GM10847 (cell line): ENCODE data around the gene PACRG.

Experiments
- POLR2A ChIP-seq: IDR thresholded peaks from 2 replicates; pipeline ENCODE4 v1.6.1; 2011; ENCODE audit not compliant: insufficient read length; ENCODE audit errors: extremely low read depth

Gene PACRG

DNA sequence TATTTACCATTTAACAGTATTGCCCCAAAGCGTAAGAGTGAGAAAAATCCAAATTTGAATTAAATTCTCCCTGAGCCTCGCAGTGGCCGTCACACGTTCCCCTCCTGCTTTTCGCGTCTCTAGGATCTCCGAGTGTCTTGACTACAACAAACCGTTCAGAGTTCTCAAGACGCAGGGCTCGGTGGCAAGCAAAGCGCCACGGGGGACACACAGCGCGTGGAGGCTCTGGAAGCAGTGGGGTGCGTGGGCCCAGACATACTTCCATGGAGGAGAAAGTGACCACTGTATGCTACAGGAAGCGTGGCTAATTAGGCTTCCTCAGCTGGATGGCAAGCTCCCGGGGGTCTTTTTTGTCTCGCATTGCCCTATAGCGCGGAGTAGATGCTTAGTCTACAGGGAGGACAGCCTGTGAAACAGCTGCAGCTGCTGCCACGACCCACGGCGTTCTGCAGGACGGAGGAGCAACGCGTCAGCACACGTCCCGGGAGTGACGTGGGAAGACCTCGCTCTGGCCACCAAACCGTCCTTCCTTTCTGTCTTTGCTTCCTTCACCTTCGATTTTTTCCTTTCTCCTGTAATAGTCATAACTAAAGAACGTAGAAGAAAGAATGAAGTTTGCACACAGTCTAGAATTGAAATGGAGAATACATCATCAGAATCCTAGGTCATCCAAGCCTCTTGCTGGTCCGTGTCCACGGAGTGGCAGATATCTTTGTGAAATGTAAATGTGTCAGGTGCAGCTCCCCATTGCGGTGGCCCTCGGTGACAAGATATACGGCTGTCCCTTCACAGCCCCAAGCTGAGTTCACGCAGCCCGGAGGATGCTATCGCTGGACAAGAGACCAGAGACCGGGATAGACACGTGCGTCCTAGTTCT, 582.6 kb downstream of the PACRG start:
- no peak for TF ChIP-seq POLR2A

GRCh38 chr6:163310973-163311383, 583.2 kb downstream of the PACRG start:
- TF ChIP-seq POLR2A: no peak

DNA sequence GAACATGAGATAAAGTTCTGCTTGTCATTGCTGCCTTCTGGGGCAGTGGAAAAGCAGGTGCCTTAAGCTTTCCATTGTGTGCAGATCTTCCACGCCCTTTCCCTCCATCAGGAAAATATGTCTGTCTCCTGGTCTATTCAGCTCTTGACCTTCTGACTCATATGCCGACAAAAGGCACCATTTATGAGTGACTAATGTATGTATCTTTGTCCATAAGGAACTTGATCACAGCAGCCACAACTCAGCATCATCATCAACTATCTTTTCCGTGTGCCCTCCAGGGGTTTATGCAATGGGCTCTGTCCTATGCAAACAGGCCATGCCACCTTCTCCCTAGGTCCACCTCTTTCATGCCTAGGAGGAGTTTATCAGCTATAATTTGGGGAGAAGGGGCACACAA, 584.1 kb downstream of the PACRG start:
- TF ChIP-seq POLR2A: no peak

- no peak for TF ChIP-seq POLR2A
These were observed 585.8 kb downstream of the PACRG start for GRCh38 chr6:163313566-163313965.

GRCh38 chr6:163313981-163314380, 586.2 kb downstream of the PACRG start:
- TF ChIP-seq POLR2A: no peak

GRCh38 chr6:163314791-163315470, 587.2 kb downstream of the PACRG start:
- TF ChIP-seq POLR2A: no peak

DNA sequence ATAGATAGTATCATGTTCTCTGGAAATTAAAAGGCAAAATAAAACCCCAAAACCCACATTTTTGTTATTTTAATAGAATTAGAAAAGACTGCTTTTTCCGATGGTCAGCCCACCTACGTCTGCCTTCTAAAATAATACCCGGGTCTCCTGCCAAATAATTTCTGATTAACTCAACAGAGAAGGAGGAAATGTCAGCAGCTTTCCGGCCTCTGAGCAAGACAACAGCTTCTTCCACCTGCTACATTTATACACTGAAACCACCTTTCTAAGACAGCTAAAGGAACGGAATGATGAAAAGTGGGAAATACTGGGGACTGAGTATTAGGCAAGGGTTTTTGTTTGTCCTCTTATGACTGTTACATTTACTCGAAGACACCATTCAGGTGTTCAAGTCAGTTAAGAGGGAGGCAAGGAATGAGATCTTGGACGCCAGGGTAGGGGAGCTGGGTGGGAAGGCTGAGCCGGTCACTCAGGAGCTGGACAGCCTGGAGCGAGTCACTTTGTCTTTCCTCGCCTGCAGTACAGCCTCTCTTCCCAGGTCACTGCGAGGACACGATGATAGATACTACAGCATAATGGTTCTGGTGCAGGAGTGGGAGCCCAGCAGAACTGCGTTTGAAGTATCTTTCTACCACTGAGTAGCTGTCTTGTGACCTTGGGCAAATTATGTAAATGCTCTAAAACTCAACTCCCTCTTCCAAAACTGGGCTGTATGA, 590.5 kb downstream of the PACRG start:
- no peak for TF ChIP-seq POLR2A

DNA sequence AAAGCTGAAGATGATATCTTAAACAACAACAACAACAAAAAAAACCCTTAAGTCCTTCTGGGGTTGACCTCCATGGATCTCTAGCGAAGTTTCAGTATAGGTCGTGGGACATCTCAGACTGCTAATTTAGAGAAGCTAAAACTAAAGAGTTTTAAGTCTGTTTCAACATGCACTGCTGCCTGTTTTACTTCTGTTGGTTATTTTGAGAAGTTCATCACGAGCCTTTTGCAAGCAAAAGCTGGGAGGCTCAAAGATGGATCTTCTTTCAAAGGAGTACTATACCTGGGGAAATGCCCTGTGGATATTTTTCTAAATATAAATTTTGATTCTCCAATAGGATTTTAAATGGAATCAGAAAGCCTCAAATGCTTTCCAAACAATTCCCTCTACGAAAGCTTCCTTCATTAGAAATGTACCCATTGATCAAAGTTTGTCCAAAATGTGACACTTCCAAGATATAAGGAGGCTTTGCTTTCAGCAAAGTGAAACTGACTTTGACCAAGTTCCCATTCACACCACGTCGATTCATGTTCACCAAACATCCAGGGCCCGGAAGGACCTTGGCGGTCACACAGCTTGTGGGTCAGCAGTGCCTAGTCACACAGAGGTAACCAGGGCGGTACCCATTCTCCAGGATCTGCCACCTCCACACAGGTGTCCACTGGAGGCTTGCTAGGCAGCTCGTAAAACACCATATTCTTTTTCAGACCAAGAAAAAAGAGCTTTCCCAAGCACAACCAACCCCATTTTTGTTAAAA, 592.0 kb downstream of the PACRG start:
- TF ChIP-seq POLR2A: no peak

GRCh38 chr6:163320402-163320801, 592.6 kb downstream of the PACRG start:
- TF ChIP-seq POLR2A: no peak

- TF ChIP-seq POLR2A: no peak
These were observed 593.0 kb downstream of the PACRG start for GRCh38 chr6:163320804-163321203.

- TF ChIP-seq POLR2A: no peak
These were observed 593.9 kb downstream of the PACRG start for GRCh38 chr6:163321717-163322116.

- no peak for TF ChIP-seq POLR2A
These were observed 595.5 kb downstream of the PACRG start for GRCh38 chr6:163323274-163323673.

DNA sequence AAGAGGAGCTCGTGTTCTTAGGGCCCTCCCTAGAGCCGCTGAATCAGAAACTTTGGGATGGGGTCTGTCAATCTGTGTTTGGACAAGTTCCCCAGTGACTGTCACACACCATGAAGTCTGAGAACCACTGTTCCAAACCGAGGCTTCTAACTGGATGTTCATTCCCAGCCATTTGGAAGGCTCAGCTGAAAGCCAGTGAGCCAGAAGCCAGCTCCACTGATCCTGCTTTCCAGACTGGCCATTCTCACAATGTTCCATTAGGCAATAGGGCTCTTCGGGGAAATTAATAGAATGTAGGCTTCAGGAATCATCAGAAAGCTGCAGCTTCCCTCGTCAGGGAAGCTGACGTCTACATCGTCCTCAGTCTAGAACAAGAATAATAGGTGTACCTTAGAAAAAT, 595.9 kb downstream of the PACRG start:
- TF ChIP-seq POLR2A: no peak

- TF ChIP-seq POLR2A: no peak
These were observed 596.5 kb downstream of the PACRG start for GRCh38 chr6:163324326-163324687.
